Upper lobe of right lung (tissue), 1 donor: ENCODE data around the gene CDIP1. TPM values are rescaled to one million over a fixed set of nuclear protein-coding genes. Genes with fewer than 3 reads are reported as not detected.
A peak's percentile ranks its signal among the peaks of the same experiment; 100 is the strongest.

Source experiments
- ATAC-seq: fragments of 200-7000 bp; cut with Tn5 transposase; one replicate; pipeline ENCODE4 v1.9.1; 2020; ENCODE audit warnings: mild to moderate bottlenecking, moderate library complexity
- DNase-seq: peaks from one replicate; pipeline ENCODE4 v3.0.0-alpha.2; 2020
- H3K27ac ChIP-seq: fragments of 200-600 bp; one replicate; pipeline ENCODE4 v1.8.0; 2022
- H3K27me3 ChIP-seq: fragments of 200-600 bp; one replicate; pipeline ENCODE4 v1.8.0; 2022; ENCODE audit warnings: mild to moderate bottlenecking
- H3K36me3 ChIP-seq: fragments of 200-600 bp; one replicate; pipeline ENCODE4 v1.8.0; 2022
- H3K4me1 ChIP-seq: fragments of 200-600 bp; one replicate; pipeline ENCODE4 v1.8.0; 2022
- H3K4me3 ChIP-seq: fragments of 200-600 bp; one replicate; pipeline ENCODE4 v1.8.0; 2022; ENCODE audit warnings: mild to moderate bottlenecking
- H3K9me3 ChIP-seq: fragments of 200-600 bp; one replicate; pipeline ENCODE4 v1.8.0; 2022
- intact Hi-C: fragments of 100-400 bp; cut with DNase I; formaldehyde crosslinking; loops from one replicate; pipeline ENCODE4 v1.11.0; 2022
- total RNA-seq: library from RNA; stranded (reverse); fragmentation: NEBNext Ultra II Directional; extraction: Animal tissue kit (Norgen Biotek cat#: 25700); gene quantifications from one replicate; pipeline ENCODE4 v1.2.1, GENCODE V29; 2021
- TF ChIP-seq, protein P1 (sequence below): fragments of 200-600 bp; IDR thresholded peaks from one replicate; pipeline ENCODE4 v1.8.0; 2022; ENCODE audit warnings: antibody characterized with exemption
- donor health status: DM: no; HTN: yes; CAD: no; lungs with severe emphysema.

Gene CDIP1
- total RNA-seq, 1 donor from 2014 or later: 23.8 TPM

DNA sequence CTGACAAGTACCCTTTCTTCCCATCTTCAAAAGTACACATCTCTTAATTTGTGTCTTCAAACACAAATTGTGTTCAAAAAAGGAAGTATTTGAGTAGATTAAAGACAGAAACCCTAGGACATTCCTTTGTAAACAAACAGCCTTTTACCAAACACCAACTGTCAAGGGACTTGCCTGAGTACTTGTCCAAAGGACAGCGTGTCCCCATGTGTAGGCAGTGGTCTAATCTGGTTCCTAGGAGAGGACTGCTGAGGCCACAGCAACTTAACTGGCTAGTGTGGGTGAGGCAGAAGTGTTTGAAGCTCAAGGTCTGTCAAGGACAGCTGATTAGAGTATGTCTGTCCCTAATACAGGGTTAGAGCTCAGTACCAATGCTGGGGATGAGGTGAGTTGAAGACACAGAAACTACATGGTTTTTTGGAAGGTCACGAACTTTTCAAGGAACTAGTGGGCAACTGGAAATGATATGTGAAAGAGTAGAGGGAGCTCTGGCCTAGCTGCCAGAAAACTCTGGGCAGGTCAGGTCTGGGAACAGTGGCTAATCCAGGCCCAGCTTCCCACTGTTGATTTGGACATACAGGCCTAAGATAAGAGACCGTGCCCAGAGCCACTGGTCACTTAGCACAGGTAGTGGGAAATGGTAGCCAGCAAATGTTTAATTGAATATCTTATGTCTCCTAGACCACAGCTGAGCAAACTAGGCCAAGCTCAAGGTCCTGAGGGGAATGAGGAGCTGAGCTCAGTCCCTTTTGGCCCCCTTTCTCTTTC lies 52.3 kb downstream of the CDIP1 start:
- H3K27ac ChIP-seq: peak overlapping the region; percentile 75

DNA sequence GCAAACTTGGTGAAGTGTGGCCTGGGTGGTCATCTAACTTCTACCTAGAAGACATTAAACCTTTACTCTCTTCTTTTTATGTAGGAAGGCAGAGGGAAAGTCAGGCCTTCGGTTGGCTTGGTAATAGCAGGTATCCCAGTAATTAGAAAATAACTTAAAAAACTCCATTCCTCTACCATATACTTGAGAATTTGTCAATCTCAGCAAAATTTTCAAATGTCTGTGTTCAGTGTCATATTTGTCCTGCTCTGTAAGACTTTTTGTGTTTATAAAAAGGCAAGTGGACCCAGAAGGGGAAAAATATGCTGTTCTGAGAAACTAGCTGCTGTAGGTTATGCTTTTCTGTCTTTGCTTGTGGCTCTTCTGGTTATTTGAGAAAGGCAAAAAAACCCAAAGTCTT lies 56.6 kb downstream of the CDIP1 start:
- Histone ChIP-seq H3K36me3 (peaks cover 25% of the 10 kb centered on the region), H3K4me1 (peaks cover 27% of the 10 kb centered on the region), H3K27ac (no peak overlapping the region), H3K9me3 (no peaks in the 10 kb centered on the region), H3K4me3 (no peak overlapping the region), H3K27me3 (no peaks in the 10 kb centered on the region)
- intact Hi-C loops: no loop called here
- ATAC-seq: no peak
- TF ChIP-seq, protein P1, sequence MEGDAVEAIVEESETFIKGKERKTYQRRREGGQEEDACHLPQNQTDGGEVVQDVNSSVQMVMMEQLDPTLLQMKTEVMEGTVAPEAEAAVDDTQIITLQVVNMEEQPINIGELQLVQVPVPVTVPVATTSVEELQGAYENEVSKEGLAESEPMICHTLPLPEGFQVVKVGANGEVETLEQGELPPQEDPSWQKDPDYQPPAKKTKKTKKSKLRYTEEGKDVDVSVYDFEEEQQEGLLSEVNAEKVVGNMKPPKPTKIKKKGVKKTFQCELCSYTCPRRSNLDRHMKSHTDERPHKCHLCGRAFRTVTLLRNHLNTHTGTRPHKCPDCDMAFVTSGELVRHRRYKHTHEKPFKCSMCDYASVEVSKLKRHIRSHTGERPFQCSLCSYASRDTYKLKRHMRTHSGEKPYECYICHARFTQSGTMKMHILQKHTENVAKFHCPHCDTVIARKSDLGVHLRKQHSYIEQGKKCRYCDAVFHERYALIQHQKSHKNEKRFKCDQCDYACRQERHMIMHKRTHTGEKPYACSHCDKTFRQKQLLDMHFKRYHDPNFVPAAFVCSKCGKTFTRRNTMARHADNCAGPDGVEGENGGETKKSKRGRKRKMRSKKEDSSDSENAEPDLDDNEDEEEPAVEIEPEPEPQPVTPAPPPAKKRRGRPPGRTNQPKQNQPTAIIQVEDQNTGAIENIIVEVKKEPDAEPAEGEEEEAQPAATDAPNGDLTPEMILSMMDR: no peak
- no peak for DNase-seq

More for the DNA sequence above, 52.3 kb downstream of the CDIP1 start:
- H3K36me3 ChIP-seq: peaks cover 35% of the 10 kb centered on the region
- H3K27me3 ChIP-seq: no peaks in the 10 kb centered on the region
- peak; percentile 76 for ATAC-seq
- H3K4me3 ChIP-seq: no peak overlapping the region
- intact Hi-C loops: no loop called here
- TF ChIP-seq, protein P1: no peak
- no peak for DNase-seq
- H3K4me1 ChIP-seq: peaks cover 38% of the 10 kb centered on the region
- no peaks in the 10 kb centered on the region for H3K9me3 ChIP-seq

DNA sequence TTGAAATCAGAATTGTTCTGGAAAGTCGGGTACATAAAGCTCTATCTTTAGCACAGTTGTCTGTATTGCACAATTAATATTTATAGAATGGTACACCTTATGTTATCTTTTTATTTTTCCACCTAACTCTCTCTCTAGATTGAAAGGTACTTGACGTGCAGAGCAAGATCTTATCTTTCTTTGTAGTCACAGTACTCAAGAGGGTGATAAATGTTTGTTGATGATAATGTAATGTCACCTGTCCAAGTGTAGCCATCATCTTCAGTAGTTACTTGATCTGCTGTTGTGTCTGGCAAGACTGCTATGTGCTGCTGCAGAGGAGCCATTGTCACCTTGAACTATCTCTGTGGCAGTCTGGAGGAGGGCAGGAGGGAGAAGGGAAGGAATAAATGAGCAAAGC lies 57.0 kb downstream of the CDIP1 start:
- no peaks in the 10 kb centered on the region for H3K27me3 ChIP-seq
- H3K4me1 ChIP-seq: peaks cover 23% of the 10 kb centered on the region
- intact Hi-C loops: no loop called here
- ATAC-seq: no peak
- peak overlapping the region; percentile 7 for H3K27ac ChIP-seq
- H3K9me3 ChIP-seq: no peaks in the 10 kb centered on the region
- DNase-seq: no peak
- TF ChIP-seq, protein P1: no peak
- H3K36me3 ChIP-seq: peaks cover 21% of the 10 kb centered on the region
- H3K4me3 ChIP-seq: no peak overlapping the region

DNA sequence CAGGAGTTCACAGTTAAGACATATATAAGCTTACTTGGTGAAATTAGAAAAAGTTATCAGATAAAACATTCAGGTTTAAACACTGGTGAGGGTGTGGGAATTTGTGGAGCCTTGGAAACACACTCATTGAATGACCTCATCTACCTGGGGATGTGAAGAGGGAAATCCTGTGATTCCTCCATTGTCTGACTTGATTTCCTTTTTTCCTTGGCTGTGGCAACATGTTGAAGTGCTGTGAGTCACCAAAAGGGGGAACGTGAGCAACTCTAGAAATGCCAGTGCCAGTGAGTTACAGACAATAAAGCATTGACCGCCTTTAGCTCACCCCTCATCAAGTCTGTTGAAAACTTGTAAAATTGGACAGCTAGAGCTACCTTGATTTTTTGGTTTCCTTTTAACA lies 60.6 kb downstream of the CDIP1 start:
- intact Hi-C loops: no loop called here
- ATAC-seq: no peak
- Histone ChIP-seq H3K36me3 (no peaks in the 10 kb centered on the region), H3K4me3 (peak overlapping the region; percentile 97), H3K27me3 (no peaks in the 10 kb centered on the region), H3K4me1 (peaks cover 29% of the 10 kb centered on the region), H3K27ac (no peak overlapping the region), H3K9me3 (no peaks in the 10 kb centered on the region)
- DNase-seq: no peak
- TF ChIP-seq, protein P1: peak; percentile 16

DNA sequence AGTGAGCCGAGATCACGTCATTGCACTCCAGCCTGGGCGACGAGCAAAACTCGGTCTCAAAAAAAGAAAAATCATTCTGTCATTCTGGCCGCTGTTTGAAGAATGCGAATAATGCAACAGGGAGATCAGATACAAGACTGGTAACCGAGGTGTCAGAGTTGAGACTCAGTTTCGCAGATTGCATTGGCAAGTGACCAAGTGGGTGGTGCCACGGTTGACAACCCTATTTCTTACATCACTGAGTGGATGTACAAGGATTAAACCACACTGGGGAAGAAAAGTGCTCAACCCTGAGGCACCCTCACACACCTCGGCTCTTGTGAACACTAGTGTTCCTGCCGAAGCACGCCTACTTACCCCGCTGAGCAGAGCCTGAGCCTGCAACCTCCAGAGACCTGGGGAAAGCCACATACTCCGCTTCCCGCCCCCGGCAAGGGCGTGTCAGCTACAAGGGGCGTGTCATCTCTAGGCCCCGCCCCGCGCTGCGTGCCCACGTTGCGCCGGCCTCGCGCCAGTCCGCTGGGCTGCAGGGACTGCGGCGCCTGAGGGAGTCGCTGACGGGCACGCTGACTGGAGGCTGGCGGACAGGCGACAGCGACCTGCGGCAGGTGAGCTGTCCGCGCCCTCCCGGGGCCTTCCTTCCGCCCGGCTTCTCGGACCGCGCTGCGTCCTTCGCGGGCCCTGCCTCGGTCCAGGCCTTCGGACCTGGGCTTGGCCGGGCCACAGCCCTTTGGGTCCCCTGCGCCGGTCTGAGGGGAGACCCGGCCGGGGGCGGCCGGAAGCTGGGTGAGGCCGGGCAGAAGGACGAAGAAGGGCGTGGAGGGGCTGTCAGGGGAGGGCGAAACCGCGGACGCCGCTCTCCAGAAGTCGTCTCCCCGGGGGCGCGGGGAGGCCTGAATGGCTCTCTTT lies 62.4 kb downstream of the CDIP1 start, which contains the start of gene HMOX2:
HMOX2 (plus strand) TSS at position 519 of the 909 bp plus-strand sequence. CDS start 29,127 bp downstream, outside the sequence.
- Histone ChIP-seq H3K9me3 (no peaks in the 10 kb centered on the region), H3K27me3 (no peaks in the 10 kb centered on the region), H3K4me1 (peaks cover 29% of the 10 kb centered on the region), H3K4me3 (peak within 1 kb of the TSS; percentile 97), H3K27ac (peak within 1 kb of the TSS; percentile 95), H3K36me3 (no peaks in the 10 kb centered on the region)
- ATAC-seq (peak; percentile 97), DNase-seq (peak; percentile 97)
- intact Hi-C loops: no loop called here
- TF ChIP-seq, protein P1: peak; percentile 59
